Measurements from ENCODE around the gene TRPM1.

DNA sequence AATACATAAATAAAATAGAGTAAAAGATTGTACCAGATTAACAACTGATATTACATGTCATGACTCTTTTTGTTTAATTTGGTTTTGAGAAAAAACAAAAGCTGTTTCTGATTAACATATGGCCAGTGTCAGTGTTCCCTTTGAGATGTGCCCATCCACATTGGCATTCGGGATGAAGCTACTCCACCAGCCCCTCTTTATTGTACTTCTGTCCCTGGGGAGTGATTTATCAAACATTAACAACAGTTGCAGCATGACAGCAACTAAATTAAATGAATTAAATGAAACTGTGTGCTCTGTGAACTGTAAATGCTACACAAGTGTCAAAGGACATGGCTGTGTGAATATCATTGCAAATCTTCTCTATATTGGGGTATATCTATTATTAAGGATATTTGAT lies 84.2 kb downstream of the TRPM1 start:
- no peak for TF ChIP-seq CTCF (IDR thresholded peaks at IDR 0.05)
- no peak for TF ChIP-seq NR1H2 (CRISPR knock-in tag; IDR thresholded peaks at IDR 0.05)
- no peak for TF ChIP-seq IRF2 (CRISPR knock-in tag; IDR thresholded peaks at IDR 0.05; ENCODE audit: borderline replicate concordance, low read depth)
- TF ChIP-seq TEAD4 (CRISPR knock-in tag; IDR thresholded peaks at IDR 0.05): no peak

Data from WTC11 (cell line).